CD4-positive, alpha-beta T cell (primary cell): Measurements from ENCODE around the gene MICAL3. TPM values are rescaled to one million over a fixed set of nuclear protein-coding genes. Genes with fewer than 3 reads are reported as not detected.
A peak's percentile ranks its signal among the peaks of the same experiment; 100 is the strongest.
"Not testable (repeated sequence)": the region's sequence is repeated elsewhere in the genome, so short reads cannot be mapped to it uniquely, and the experiment has no call there.

Experiments
- ATAC-seq: fragments of 200-7000 bp; cut with Tn5 transposase; one replicate; pipeline ENCODE4 v1.10.0; 2022; ENCODE audit warnings: mild to moderate bottlenecking; ENCODE audit not compliant: poor library complexity
- CTCF ChIA-PET: fragments of 350-600 bp; sonication (Branson Sonifier 250); formaldehyde crosslinking; loops from one replicate; lab custom pipeline; 2021; ENCODE audit warnings: antibody characterized with exemption, inconsistent platforms; lab: Charles Lee
- POLR2A ChIA-PET: fragments of 350-600 bp; sonication (Branson Sonifier 250); formaldehyde crosslinking; loops from one replicate; lab custom pipeline; 2021; ENCODE audit warnings: antibody characterized with exemption, inconsistent platforms; lab: Charles Lee
- DNase-seq, 14 experiments: peaks; one replicate each; pipeline ENCODE4 v3.0.0-alpha.2; 2013 to 2020; ENCODE audit warnings: mixed read lengths in 2 of 14
- H3K27ac ChIP-seq, 2 donors: one replicate each; pipeline versions ENCODE4 v1.5.1 to v1.7.0; 2013; ENCODE audit warnings: low read length in 2 of 2, low read depth in 1 of 2, mild to moderate bottlenecking in 1 of 2
- H3K27me3 ChIP-seq, 2 experiments: 1 replicate in 1 of 2; 2 replicates in 1 of 2; pipeline versions ENCODE4 v1.6.1 to v1.7.0; 2013; ENCODE audit warnings: low read length in 2 of 2, control low read depth in 1 of 2, mild to moderate bottlenecking in 1 of 2, moderate library complexity in 1 of 2; ENCODE audit not compliant: insufficient read depth in 2 of 2, control insufficient read depth in 1 of 2
- H3K36me3 ChIP-seq: one replicate; pipeline ENCODE4 v1.6.1; 2013; ENCODE audit warnings: low read length, control low read depth; ENCODE audit not compliant: insufficient read depth
- H3K4me1 ChIP-seq: one replicate; pipeline ENCODE4 v1.6.1; 2013; ENCODE audit warnings: low read length, control low read depth; ENCODE audit not compliant: insufficient read depth
- H3K4me3 ChIP-seq: one replicate; pipeline ENCODE4 v1.5.1; 2013; ENCODE audit warnings: mild to moderate bottlenecking, low read length, moderate library complexity
- H3K9me3 ChIP-seq, 2 experiments: 1 replicate in 1 of 2; 2 replicates in 1 of 2; pipeline versions ENCODE4 v1.6.1 to v1.7.0; 2013; ENCODE audit warnings: low read length in 2 of 2, mild to moderate bottlenecking in 2 of 2, control low read depth in 1 of 2, moderate library complexity in 1 of 2; ENCODE audit not compliant: control insufficient read depth in 1 of 2, insufficient read depth in 1 of 2
- H3K27ac Mint-ChIP-seq: one replicate; pipeline ENCODE4 v1.8.0; 2020; ENCODE audit warnings: mixed read lengths
- H3K27me3 Mint-ChIP-seq: one replicate; pipeline ENCODE4 v1.8.0; 2021; ENCODE audit warnings: mixed read lengths
- H3K36me3 Mint-ChIP-seq: one replicate; pipeline ENCODE4 v1.8.0; 2021; ENCODE audit warnings: low read depth, mixed read lengths
- H3K4me1 Mint-ChIP-seq: one replicate; pipeline ENCODE4 v1.8.0; 2021; ENCODE audit warnings: low read depth, mixed read lengths
- H3K4me3 Mint-ChIP-seq: one replicate; pipeline ENCODE4 v1.8.0; 2020; ENCODE audit warnings: mild to moderate bottlenecking, mixed read lengths
- H3K9me3 Mint-ChIP-seq: one replicate; pipeline ENCODE4 v1.8.0; 2020; ENCODE audit warnings: mixed read lengths
- CTCF ChIP-seq: fragments of 200-600 bp; IDR thresholded peaks from one replicate; pipeline ENCODE4 v1.8.0; 2022; ENCODE audit warnings: antibody characterized with exemption, mild to moderate bottlenecking
- intact Hi-C, 2 experiments: fragments of 100-400 bp; cut with DNase I in 1 of 2; cut with micrococcal nuclease in 1 of 2; formaldehyde crosslinking; loops; one replicate each; pipeline versions ENCODE4 v1.15.1 to v1.9.0; 2023 to 2025; cut with DNase I, micrococcal nuclease
- total RNA-seq, 174 experiments: library from RNA in 2 of 174; stranded (reverse) in 2 of 174; gene quantifications; one replicate each; pipeline ENCODE4 v1.2.3 and lab custom pipeline; 2021 to 2026

Gene MICAL3
- total RNA-seq, 2 experiments from 2014 or later: 9.4 to 9.9 TPM

GRCh38 chr22:17769013-17769715, 255.2 kb downstream of the MICAL3 start:
- Histone ChIP-seq H3K27me3 (no peaks in the 10 kb centered on the region), H3K27ac (no peak overlapping the region), H3K4me3 (no peak overlapping the region), H3K4me1 (peaks cover 72% of the 10 kb centered on the region), H3K36me3 (peaks cover 15% of the 10 kb centered on the region), H3K9me3 (no peaks in the 10 kb centered on the region)
- Mint-ChIP-seq H3K27ac (peak overlapping the region; percentile 82), H3K9me3 (no peaks in the 10 kb centered on the region), H3K4me1 (peaks cover 62% of the 10 kb centered on the region), H3K36me3 (peaks cover 11% of the 10 kb centered on the region), H3K27me3 (no peaks in the 10 kb centered on the region), H3K4me3 (no peak overlapping the region)
- no peak for ATAC-seq
- ChIA-PET CTCF (interaction anchor here (1.1 to 2.1 kb wide), 4 partner anchors 10 to 17 kb away, joined by 3 to 20 read pairs (median 4); no protein-coding TSS in a partner anchor), POLR2A (no interaction called here)
- no peak for DNase-seq
- no peak for TF ChIP-seq CTCF
- intact Hi-C loops: loop anchor here in 1 of 2 experiments (2.0 kb wide), 1 partner anchor 16 kb away; no protein-coding TSS in a partner anchor

GRCh38 chr22:17767233-17768065, 256.9 kb downstream of the MICAL3 start:
- DNase-seq: peak in 7 of 14 experiments; percentile 24 to 77 (median 46)
- H3K9me3 ChIP-seq: no peaks in the 10 kb centered on the region
- H3K4me1 ChIP-seq: peaks cover 59% of the 10 kb centered on the region
- H3K27ac ChIP-seq: peak overlapping the region in 1 of 2 donors; percentile 57
- ChIA-PET POLR2A (interaction anchor here (0.6 to 2.0 kb wide), 4 partner anchors 10 to 310 kb away, joined by 3 to 7 read pairs (median 3); partner anchors contain the start of gene PEX26), CTCF (interaction anchor here (0.6 to 2.1 kb wide), 8 partner anchors 9 to 692 kb away, joined by 3 to 20 read pairs (median 3); no protein-coding TSS in a partner anchor)
- peak; percentile 69 for ATAC-seq
- peak overlapping the region; percentile 28 for H3K4me3 ChIP-seq
- Mint-ChIP-seq H3K4me3 (peak overlapping the region; percentile 78), H3K27me3 (no peaks in the 10 kb centered on the region), H3K36me3 (no peaks in the 10 kb centered on the region), H3K27ac (peak overlapping the region; percentile 86), H3K4me1 (peaks cover 59% of the 10 kb centered on the region), H3K9me3 (no peaks in the 10 kb centered on the region)
- intact Hi-C loops: loop anchor here in 1 of 2 experiments (1.0 to 2.0 kb wide), 2 partner anchors 10 to 17 kb away; no protein-coding TSS in a partner anchor
- TF ChIP-seq CTCF: no peak
- no peaks in the 10 kb centered on the region for H3K27me3 ChIP-seq
- peaks cover 14% of the 10 kb centered on the region for H3K36me3 ChIP-seq

- H3K27me3 ChIP-seq, H3K4me3 ChIP-seq, H3K9me3 ChIP-seq, DNase-seq, H3K27me3 Mint-ChIP-seq, H3K4me3 Mint-ChIP-seq, ATAC-seq, H3K27ac ChIP-seq, H3K36me3 ChIP-seq, intact Hi-C loops, H3K27ac Mint-ChIP-seq, H3K36me3 Mint-ChIP-seq, H3K9me3 Mint-ChIP-seq: not testable (repeated sequence)
- H3K4me1 Mint-ChIP-seq: peaks cover 48% of the 10 kb centered on the region
- POLR2A ChIA-PET: interaction anchor here (1.1 kb wide), 1 partner anchor 20 kb away, joined by 3 read pairs; no protein-coding TSS in a partner anchor
- peaks cover 40% of the 10 kb centered on the region for H3K4me1 ChIP-seq
- CTCF ChIA-PET: interaction anchor here (1.2 to 1.8 kb wide), 2 partner anchors 13 to 20 kb away, joined by 5 to 6 read pairs; no protein-coding TSS in a partner anchor
Measured at GRCh38 chr22:17764852-17765251, 259.5 kb downstream of the MICAL3 start.
